A549 (cell line): ENCODE measurements around the gene GPRIN1. TPM values are rescaled to one million over a fixed set of nuclear protein-coding genes. Genes with fewer than 3 reads are reported as not detected.

Experiments used
- ATAC-seq, 2 experiments: fragments of 200-7000 bp in 1 of 2; fragments of >200 bp in 1 of 2; cut with Nextera tagmentation in 1 of 2; cut with Tn5 transposase in 1 of 2; 3 replicates each; pipeline versions ENCODE4 v1.8.0 to v1.9.1; 2018 to 2020; ENCODE audit warnings: mild to moderate bottlenecking in 1 of 2, moderate library complexity in 1 of 2
- CTCF ChIA-PET: fragments of 300-600 bp; sonication (Branson Sonifier 250); formaldehyde crosslinking; extraction: SDS; loops from one replicate; lab custom pipeline; 2021; ENCODE audit warnings: antibody characterized with exemption, inconsistent platforms; lab: Yijun Ruan, JAX
- POLR2A ChIA-PET: fragments of 350-600 bp; formaldehyde crosslinking; extraction: SDS; loops from one replicate; lab custom pipeline; 2021; ENCODE audit warnings: antibody characterized with exemption, inconsistent platforms; lab: Yijun Ruan, JAX
- DNase-seq, 2 experiments: peaks; one replicate each; pipeline versions ENCODE4 v3.0.0 to v3.0.0-alpha.2; 2011 to 2016; ENCODE audit warnings: low read depth in 1 of 2, low spot score in 1 of 2
- FAIRE-seq: peaks from 2 replicates; lab custom pipeline; 2011; peaks lifted over from hg19 to GRCh38; lab: Jason Lieb, UNC
- H3K27ac ChIP-seq, 2 experiments: fragments of >200 bp; sonication (Bioruptor Twin); formaldehyde crosslinking; 3 replicates each; pipeline ENCODE4 v1.5.1; 2016 to 2017
- H3K4me1 ChIP-seq: fragments of >200 bp; sonication (Bioruptor Twin); formaldehyde crosslinking; 3 replicates; pipeline ENCODE4 v1.6.1; 2016
- H3K4me2 ChIP-seq: fragments of >200 bp; sonication (Bioruptor Twin); formaldehyde crosslinking; 3 replicates; pipeline ENCODE4 v1.6.1; 2016
- H3K4me3 ChIP-seq: fragments of >200 bp; sonication (Bioruptor Twin); formaldehyde crosslinking; 3 replicates; pipeline ENCODE4 v1.5.1; 2016
- H3K9me3 ChIP-seq: fragments of >200 bp; sonication (Bioruptor Twin); formaldehyde crosslinking; 3 replicates; pipeline ENCODE4 v1.6.1; 2016
- CBX2 ChIP-seq: fragments of 200-600 bp; sonication (generic); IDR thresholded peaks from 2 replicates; pipeline ENCODE4 v1.6.1; 2016; ENCODE audit warnings: low read depth, mild to moderate bottlenecking, borderline replicate concordance
- CEBPB ChIP-seq, 2 experiments: fragments of >200 bp in 1 of 2; sonication (Bioruptor Twin) in 1 of 2; formaldehyde crosslinking in 1 of 2; IDR thresholded peaks; 2 replicates each; pipeline ENCODE4 v1.6.1; 2012 to 2016
- CHD2 ChIP-seq: fragments of 150-350 bp; IDR thresholded peaks from 2 replicates; pipeline ENCODE4 v1.6.1; 2014; ENCODE audit warnings: low read length; ENCODE audit not compliant: partially characterized antibody
- EP300 ChIP-seq, 2 experiments: fragments of >200 bp; sonication (Bioruptor Twin); formaldehyde crosslinking; IDR thresholded peaks; 2 replicates in 1 of 2; 3 replicates in 1 of 2; pipeline ENCODE4 v1.6.1; 2016 to 2017
- ESRRA ChIP-seq: fragments of 150-350 bp; IDR thresholded peaks from 2 replicates; pipeline ENCODE4 v1.6.1; 2014; ENCODE audit warnings: mild to moderate bottlenecking, low read length, borderline replicate concordance
- FOSB ChIP-seq: fragments of 250-450 bp; sonication (Bioruptor Pico); IDR thresholded peaks from 2 replicates; pipeline ENCODE4 v1.5.0; 2020; ENCODE audit warnings: mild to moderate bottlenecking, moderate library complexity
- FOXS1 ChIP-seq: fragments of 250-450 bp; sonication (Bioruptor Pico); IDR thresholded peaks from 2 replicates; pipeline ENCODE4 v1.5.0; 2020; ENCODE audit warnings: mild to moderate bottlenecking, moderate library complexity
- GATA3 ChIP-seq: IDR thresholded peaks from 2 replicates; pipeline ENCODE4 v1.6.1; 2012; ENCODE audit warnings: borderline replicate concordance
- HOXA7 ChIP-seq: fragments of 250-450 bp; sonication (Bioruptor Pico); IDR thresholded peaks from 2 replicates; pipeline ENCODE4 v1.5.0; 2020; ENCODE audit warnings: mild to moderate bottlenecking, moderate library complexity
- HOXB5 ChIP-seq: fragments of 250-450 bp; sonication (Bioruptor Pico); IDR thresholded peaks from 2 replicates; pipeline ENCODE4 v1.5.0; 2020; ENCODE audit warnings: mild to moderate bottlenecking, moderate library complexity
- KDM1A ChIP-seq: fragments of 200-600 bp; sonication (generic); IDR thresholded peaks from 2 replicates; pipeline ENCODE4 v1.6.1; 2016; ENCODE audit warnings: low read depth, mild to moderate bottlenecking
- KDM5A ChIP-seq: fragments of 200-600 bp; sonication (generic); IDR thresholded peaks from 2 replicates; pipeline ENCODE4 v1.6.1; 2016; ENCODE audit warnings: antibody characterized with exemption, mild to moderate bottlenecking
- MAZ ChIP-seq: fragments of 150-350 bp; IDR thresholded peaks from 2 replicates; pipeline ENCODE4 v1.6.1; 2014; ENCODE audit warnings: antibody characterized with exemption, low read depth, low read length, borderline replicate concordance
- NFE2L2 ChIP-seq: fragments of 150-350 bp; conservative IDR thresholded peaks from 2 replicates; pipeline ENCODE4 v1.6.1; 2014; ENCODE audit warnings: low read length
- PHF8 ChIP-seq: fragments of 200-600 bp; sonication (generic); IDR thresholded peaks from 2 replicates; pipeline ENCODE4 v1.6.1; 2016; ENCODE audit warnings: low read depth, mild to moderate bottlenecking, antibody characterized with exemption, moderate library complexity, borderline replicate concordance
- POLR2AphosphoS2 ChIP-seq: conservative IDR thresholded peaks from 2 replicates; pipeline ENCODE4 v1.6.1; 2012; ENCODE audit warnings: low read length, improper control_type of control experiment, inconsistent platforms
- RCOR1 ChIP-seq: fragments of 150-350 bp; IDR thresholded peaks from 2 replicates; pipeline ENCODE4 v1.6.1; 2014; ENCODE audit warnings: antibody characterized with exemption, low read length, low read depth
- RNF2 ChIP-seq: fragments of 200-600 bp; sonication (generic); IDR thresholded peaks from 2 replicates; pipeline ENCODE4 v1.6.1; 2016; ENCODE audit warnings: low read depth, mild to moderate bottlenecking, antibody characterized with exemption, moderate library complexity, borderline replicate concordance
- WGBS: methylation state at CpG from one replicate; pipeline ENCODE4 v1.1.6; 2017; ENCODE audit errors: missing lambda C conversion rate; 5-methylcytosine and 5-hydroxymethylcytosine counted together
- polyA plus RNA-seq, 4 experiments: library from polyadenylated mRNA; depleted of rRNA in 3 of 4; stranded (reverse); fragments of >200 nt; fragmentation: RNase III in 1 of 4; extraction: RNeasy Plus Mini Kit Qiagen cat#74134 plus additional on column Dnase treatment in 1 of 4; gene quantifications; 2 replicates in 3 of 4; 3 replicates in 1 of 4; pipeline ENCODE4 v1.2.3, GENCODE V29; 2011 to 2017
- TF ChIP-seq, protein P1 (sequence below): fragments of 450-650 bp; IDR thresholded peaks from 2 replicates; pipeline ENCODE4 v1.6.1; 2014; ENCODE audit warnings: antibody characterized with exemption

GPRIN1 gene
- polyA plus RNA-seq, 2 of the 4 experiments (the other 2 are of a cell fraction): 3.1 to 6.7 TPM

GRCh38 chr5:176625966-176626875 is 16.3 kb upstream of the GPRIN1 start:
- H3K27ac ChIP-seq: no peak overlapping the region
- CTCF ChIA-PET: interaction anchor here (1.1 kb wide), 1 partner anchor 21 kb away, joined by 4 read pairs; the partner anchor contains the start of gene TSPAN17
- no peaks in the 10 kb centered on the region for H3K9me3 ChIP-seq
- whole genome bisulfite sequencing: 71% methylated on average over 21 of the region's 25 CpGs
- no peak for ATAC-seq
- POLR2A ChIA-PET: no interaction called here
- TF ChIP-seq RNF2 (no peak), FOSB (CRISPR knock-in tag) (no peak), RCOR1 (no peak), FOXS1 (CRISPR knock-in tag) (no peak), POLR2AphosphoS2 (no peak), GATA3 (no peak), MAZ (no peak), NFE2L2 (no peak), KDM1A (no peak), CEBPB (IDR thresholded peaks at IDR 0.05) (no peak), CHD2 (no peak)
- TF ChIP-seq, protein P1, sequence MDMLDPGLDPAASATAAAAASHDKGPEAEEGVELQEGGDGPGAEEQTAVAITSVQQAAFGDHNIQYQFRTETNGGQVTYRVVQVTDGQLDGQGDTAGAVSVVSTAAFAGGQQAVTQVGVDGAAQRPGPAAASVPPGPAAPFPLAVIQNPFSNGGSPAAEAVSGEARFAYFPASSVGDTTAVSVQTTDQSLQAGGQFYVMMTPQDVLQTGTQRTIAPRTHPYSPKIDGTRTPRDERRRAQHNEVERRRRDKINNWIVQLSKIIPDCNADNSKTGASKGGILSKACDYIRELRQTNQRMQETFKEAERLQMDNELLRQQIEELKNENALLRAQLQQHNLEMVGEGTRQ: no peak
- H3K4me1 ChIP-seq: peaks cover 8% of the 10 kb centered on the region; the same call in 1 of the 3 replicates
- no peak overlapping the region for H3K4me2 ChIP-seq
- DNase-seq: no peak
- no peak overlapping the region for H3K4me3 ChIP-seq
- FAIRE-seq: no peak

GRCh38 chr5:176625512-176625911 is 15.6 kb upstream of the GPRIN1 start:
- no peak overlapping the region for H3K4me3 ChIP-seq
- DNase-seq: no peak
- TF ChIP-seq HOXA7 (CRISPR knock-in tag) (no peak), ESRRA (no peak), KDM5A (no peak), EP300 (IDR thresholded peaks at IDR 0.05) (no peak), RCOR1 (no peak)
- TF ChIP-seq, all 56 proteins: peak for 0
- Histone ChIP-seq H3K4me2 (no peak overlapping the region), H3K27ac (no peak overlapping the region), H3K4me1 (peaks cover 11% of the 10 kb centered on the region; the same call in 2 of the 3 replicates), H3K9me3 (no peaks in the 10 kb centered on the region)
- FAIRE-seq (no peak), ATAC-seq (no peak)
- ChIA-PET CTCF (interaction anchor here (0.8 kb wide), 1 partner anchor 21 kb away, joined by 4 read pairs; the partner anchor contains the start of gene TSPAN17), POLR2A (no interaction called here)
- WGBS: 41% methylated on average over 2 of the region's 2 CpGs

DNA sequence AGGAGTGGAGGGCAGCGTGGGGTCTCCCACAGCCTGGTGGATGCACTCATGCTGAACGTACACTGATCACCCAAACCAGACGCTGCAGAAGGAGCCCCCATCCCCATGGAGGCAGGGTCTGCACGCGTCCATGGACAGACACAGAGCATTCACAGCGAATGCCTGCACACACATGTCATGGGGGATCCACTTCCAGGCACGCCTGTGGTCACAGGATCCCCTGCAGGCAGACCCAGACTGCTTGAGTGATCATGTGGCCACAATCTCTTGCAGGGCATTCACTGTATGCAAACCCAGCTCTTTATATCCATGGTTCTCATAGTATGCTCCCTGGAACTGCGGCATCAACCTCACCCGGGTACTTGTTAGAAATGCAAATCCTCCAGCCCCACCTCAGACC is 15.0 kb upstream of the GPRIN1 start:
- ChIA-PET POLR2A (no interaction called here), CTCF (interaction anchor here (0.8 kb wide), 1 partner anchor 22 kb away, joined by 4 read pairs; the partner anchor contains the start of gene TSPAN17)
- TF ChIP-seq HOXB5 (CRISPR knock-in tag) (no peak), PHF8 (no peak), CBX2 (no peak)
- Histone ChIP-seq H3K27ac (no peak overlapping the region), H3K9me3 (no peaks in the 10 kb centered on the region), H3K4me1 (peaks cover 15% of the 10 kb centered on the region; the same call in 2 of the 3 replicates), H3K4me2 (no peak overlapping the region), H3K4me3 (no peak overlapping the region)
- FAIRE-seq (no peak), DNase-seq (no peak), ATAC-seq (no peak)
- 68% methylated on average over 9 of the region's 9 CpGs for WGBS
